HuH-7.5 (cell line): Measurements from ENCODE around the gene ANK3.

Source experiments
- DNase-seq: peaks from one replicate; pipeline ENCODE4 v3.0.0; 2011; ENCODE audit warnings: low spot score

The ANK3 gene

GRCh38 chr10:60138842-60139241 is 250.8 kb downstream of the ANK3 start:
- DNase-seq, result no peak

- DNase-seq, result no peak
These were observed 251.6 kb downstream of the ANK3 start for GRCh38 chr10:60138026-60138425.

DNA sequence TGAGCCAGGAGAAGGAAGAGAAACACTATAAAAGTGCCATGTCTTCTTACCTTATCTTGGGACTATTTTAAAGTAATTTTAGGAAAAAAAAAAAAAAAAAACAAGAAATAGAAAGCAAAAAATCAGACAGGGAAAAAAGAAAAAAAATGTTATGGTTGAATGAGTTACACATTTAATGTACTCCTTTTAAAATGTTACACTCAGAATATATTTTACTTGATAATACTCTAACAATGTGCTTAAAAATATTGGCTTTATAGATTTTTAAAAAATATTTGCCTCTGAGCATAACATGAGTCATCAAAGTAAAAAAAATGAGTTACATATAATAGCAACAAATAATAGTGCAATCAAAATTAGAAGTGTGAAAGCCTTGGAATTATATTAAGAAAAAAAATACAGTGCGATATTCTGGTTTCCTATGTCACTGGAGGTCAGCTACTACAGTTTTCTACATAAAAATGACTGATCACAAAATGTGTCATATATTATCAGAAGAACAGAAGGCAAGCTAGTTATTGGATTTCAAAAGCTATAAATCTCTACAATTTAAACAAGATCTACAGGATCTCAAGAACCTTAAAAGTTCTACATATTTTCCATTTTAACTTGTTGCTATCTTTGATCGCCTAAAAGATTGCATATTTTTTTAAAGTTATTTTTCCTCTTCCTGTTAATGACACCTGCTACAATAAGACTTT is 252.2 kb downstream of the ANK3 start:
- DNase-seq, result no peak

DNA sequence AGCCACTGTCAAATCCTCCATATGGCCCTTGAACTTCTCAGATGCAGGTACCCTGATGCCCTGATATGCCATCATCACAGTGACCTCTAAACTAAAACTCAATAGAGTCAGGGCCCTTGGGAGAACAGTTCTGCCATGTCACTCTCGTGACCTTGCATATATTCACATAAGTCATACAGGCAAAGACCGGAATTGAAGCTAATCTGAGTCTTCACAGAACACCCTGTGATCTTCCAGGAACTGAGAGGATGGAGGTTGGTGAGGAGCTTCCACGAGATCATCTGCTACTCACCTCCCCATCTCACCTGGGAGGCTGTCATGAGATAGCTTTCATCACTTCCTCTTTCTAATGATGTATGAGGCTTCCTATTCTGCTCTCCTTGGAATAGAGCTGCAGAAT is 254.7 kb downstream of the ANK3 start:
- no peak for DNase-seq

GRCh38 chr10:60134548-60134947 is 255.1 kb downstream of the ANK3 start:
- DNase-seq, result no peak

DNA sequence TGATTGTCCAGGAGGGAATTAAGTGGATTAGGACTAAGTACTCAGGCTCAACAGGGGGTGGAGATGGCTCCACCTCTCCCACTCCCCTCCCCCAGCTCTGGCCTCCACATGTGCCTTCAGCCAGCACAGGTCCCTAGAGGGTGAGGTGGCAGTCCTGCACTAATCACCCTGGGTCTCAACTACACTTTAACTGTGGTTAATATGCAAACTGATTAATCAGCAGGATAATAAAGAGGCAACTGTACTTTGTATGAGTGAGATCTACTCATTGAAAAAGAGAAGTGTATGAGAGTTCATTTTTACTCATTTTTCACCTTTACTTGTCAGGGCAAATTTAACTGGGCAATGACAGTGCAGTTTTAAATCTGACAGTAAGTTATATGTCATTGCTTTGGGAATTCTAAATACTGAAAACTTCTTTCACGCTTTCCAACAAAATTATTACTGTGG is 259.5 kb downstream of the ANK3 start:
- DNase-seq, result no peak

GRCh38 chr10:60125895-60126294 is 263.8 kb downstream of the ANK3 start:
- DNase-seq, result no peak

DNA sequence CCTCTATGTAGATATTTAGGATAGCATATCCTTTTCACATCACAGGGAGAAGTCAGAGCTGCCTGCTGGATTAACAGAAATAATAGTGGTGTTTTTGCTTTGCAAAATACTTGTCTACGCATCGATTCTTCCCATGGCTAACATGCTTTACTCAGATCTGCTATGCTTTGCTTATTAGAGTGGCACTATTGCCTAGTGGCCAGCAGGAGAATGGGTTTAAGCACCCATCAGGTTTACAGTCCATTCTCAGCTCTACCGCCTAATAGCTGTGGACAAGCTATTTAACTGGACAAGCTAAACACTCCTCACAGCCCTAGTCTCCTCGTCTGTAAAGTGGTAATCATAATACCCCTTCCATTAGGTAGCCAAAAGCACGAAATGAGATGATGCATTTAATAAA is 265.1 kb downstream of the ANK3 start:
- no peak for DNase-seq

GRCh38 chr10:60123668-60124067 is 266.0 kb downstream of the ANK3 start:
- DNase-seq, result no peak

GRCh38 chr10:60123172-60123571 is 266.5 kb downstream of the ANK3 start:
- DNase-seq, result no peak

DNA sequence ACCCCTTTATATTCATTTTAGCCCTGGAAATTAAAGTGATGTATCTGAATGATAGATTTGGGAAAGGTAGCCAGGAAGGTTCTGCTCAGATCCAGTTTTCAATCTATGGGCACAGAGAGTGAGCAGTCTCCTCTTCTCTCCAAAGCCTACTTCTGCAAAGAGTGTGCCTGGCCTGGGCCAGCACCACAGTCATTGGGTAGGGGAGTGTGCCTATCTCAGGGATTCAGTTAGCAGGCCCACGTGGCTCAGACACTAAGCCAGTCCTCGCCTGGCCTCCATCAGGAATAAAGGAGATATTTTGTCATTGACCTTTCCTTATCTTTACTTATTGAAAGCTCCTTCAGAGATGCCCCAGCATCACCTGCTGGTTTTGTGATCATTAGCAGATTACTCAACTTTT is 267.5 kb downstream of the ANK3 start:
- DNase-seq, result no peak

DNA sequence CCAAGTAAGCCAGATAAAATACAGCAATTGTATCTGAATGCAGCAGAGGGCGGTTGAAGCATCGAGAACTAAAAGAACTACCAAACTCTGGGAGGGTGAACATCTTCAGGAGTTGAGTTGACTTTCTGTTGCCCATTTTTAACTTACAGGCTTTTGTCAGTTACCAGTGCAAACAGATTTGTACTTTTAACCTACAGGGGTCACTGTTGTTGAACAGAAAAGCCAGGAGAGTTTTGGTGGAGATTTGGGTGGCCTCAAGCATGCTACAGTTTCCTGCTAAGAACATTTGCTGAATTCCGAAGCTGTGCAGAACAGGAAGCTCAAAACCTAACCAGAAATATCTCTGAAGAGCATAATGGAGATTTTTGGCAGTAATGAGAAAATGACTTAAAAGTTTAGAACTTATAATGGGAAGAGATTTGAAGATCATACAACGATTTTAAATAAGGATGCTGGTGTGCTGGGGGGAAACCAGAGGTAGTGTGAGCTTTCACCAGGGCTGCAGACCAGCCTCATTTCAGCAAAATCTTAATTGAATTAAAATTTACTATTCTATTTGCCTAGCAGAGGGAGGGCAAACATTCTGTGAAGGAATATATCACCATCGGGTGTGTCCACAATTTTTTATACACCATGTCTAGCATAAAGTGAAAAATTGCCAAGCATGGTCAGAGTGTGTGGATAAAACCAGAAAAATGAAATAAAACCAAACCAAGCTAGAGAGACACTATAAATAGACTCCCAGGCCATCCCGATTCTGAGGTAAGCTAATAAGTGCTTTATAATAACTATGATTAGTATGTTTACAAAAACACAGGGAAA is 274.7 kb downstream of the ANK3 start:
- DNase-seq, result no peak

DNA sequence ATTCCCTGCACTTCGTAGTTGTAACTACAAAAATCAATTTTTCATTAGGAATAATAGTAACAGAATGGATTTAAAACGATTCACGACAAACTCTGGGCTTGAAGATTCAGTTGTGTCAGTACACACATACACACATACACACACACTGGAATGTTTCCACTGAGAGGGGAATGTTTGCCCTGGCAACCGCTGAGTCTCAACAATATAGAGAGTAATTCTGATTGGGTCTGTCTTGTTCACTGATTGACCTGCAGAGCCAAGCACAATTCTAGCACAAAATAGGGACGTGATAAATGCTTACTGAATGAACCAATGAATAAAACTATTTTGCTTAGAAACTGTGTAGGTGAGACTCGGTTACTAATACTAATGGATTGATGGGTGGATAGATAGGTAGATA is 278.9 kb downstream of the ANK3 start:
- DNase-seq, result no peak

- no peak for DNase-seq
These were observed 282.2 kb downstream of the ANK3 start for GRCh38 chr10:60107308-60107976.

- DNase-seq, result no peak
These were observed 284.4 kb downstream of the ANK3 start for GRCh38 chr10:60105295-60105695.

GRCh38 chr10:60101821-60102220 is 287.9 kb downstream of the ANK3 start:
- DNase-seq, result no peak

GRCh38 chr10:60099998-60100747 is 289.5 kb downstream of the ANK3 start:
- DNase-seq, result no peak

- no peak for DNase-seq
These were observed 290.7 kb downstream of the ANK3 start for GRCh38 chr10:60098677-60099601.

DNA sequence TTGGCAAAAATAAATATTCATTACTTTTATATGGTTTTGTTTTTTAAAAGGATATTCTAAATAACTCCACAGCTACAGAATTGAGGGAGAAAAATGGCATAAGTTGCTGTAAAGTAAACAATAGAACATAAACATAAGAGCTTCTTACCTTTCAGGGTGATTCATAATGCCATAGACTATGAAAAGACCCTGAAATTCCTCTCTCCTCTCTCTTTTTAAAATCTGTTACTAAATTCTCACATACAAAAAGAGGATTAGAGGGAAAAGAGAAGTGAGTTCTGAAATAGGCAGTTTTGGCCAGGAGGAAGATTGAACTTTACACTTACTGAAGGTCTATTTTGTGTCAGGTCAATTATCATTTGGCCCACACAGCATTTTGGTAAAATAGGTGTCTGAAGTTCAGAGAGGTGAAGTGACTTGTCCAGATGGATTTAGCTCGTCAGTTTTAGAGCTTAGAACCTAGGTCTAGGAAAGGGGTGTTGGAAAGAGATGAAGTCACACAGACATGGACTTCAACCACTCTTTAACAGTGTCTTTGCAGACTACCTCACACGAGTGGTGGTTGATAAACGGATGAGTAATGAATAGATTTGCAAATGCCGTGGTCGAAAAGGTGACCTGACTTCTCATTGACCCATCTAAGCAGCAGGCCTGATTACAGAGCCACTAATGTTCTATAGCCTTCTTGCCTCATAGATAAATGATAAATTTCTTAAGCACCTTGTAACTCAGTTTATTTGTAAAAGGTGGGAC is 292.7 kb downstream of the ANK3 start:
- DNase-seq, result no peak

- DNase-seq, result no peak
These were observed 296.4 kb downstream of the ANK3 start for GRCh38 chr10:60093317-60093716.
